NCI-H2227 (cell line): ENCODE results near the gene CEP70.
A peak's percentile ranks its signal among the peaks of the same experiment; 100 is the strongest.
"Not testable (repeated sequence)": the region's sequence is repeated elsewhere in the genome, so short reads cannot be mapped to it uniquely, and the experiment has no call there.

ENCODE experiments used
- DNase-seq: peaks from one replicate; lab custom pipeline; 2025; ENCODE audit not compliant: unreplicated experiment; lab: John Stamatoyannopoulos, UW

Gene CEP70

GRCh38 chr3:138594150-138594934 lies at the start of gene CEP70:
Gene CEP70, minus strand, starts transcription at chr3:138594260. Its CDS starts 21,333 bp downstream, at chr3:138572927.
- no peak for DNase-seq

GRCh38 chr3:138642927-138643253 lies 48.8 kb upstream of the CEP70 start:
- no peak for DNase-seq

GRCh38 chr3:138642226-138642926 lies 48.3 kb upstream of the CEP70 start:
- DNase-seq, result no peak

- DNase-seq, result no peak
Measured at GRCh38 chr3:138640537-138640936, 46.5 kb upstream of the CEP70 start.

GRCh38 chr3:138638641-138639040 lies 44.6 kb upstream of the CEP70 start:
- no peak for DNase-seq

GRCh38 chr3:138629526-138629925 lies 35.5 kb upstream of the CEP70 start:
- no peak for DNase-seq

- no peak for DNase-seq
Measured at GRCh38 chr3:138625707-138626365, 31.8 kb upstream of the CEP70 start.

- no peak for DNase-seq
Measured at GRCh38 chr3:138624518-138624917, 30.5 kb upstream of the CEP70 start.

GRCh38 chr3:138620431-138620830 lies 26.4 kb upstream of the CEP70 start:
- DNase-seq, result no peak

GRCh38 chr3:138615462-138615861 lies 21.4 kb upstream of the CEP70 start:
- no peak for DNase-seq

- no peak for DNase-seq
Measured at GRCh38 chr3:138609898-138610266, 15.8 kb upstream of the CEP70 start.

- peak; percentile 75 for DNase-seq
Measured at GRCh38 chr3:138608322-138609135, 14.5 kb upstream of the CEP70 start, which contains the start of gene FAIM. Gene FAIM, plus strand, starts transcription at chr3:138608771. Its CDS starts 10,956 bp downstream, at chr3:138619727.

GRCh38 chr3:138604106-138604595 lies 10.1 kb upstream of the CEP70 start:
- not testable (repeated sequence) for DNase-seq

GRCh38 chr3:138601661-138602060 lies 7.6 kb upstream of the CEP70 start:
- not testable (repeated sequence) for DNase-seq

- no peak for DNase-seq
Measured at GRCh38 chr3:138600100-138600745, 6.2 kb upstream of the CEP70 start.

- no peak for DNase-seq
Measured at GRCh38 chr3:138598534-138598933, 4.5 kb upstream of the CEP70 start.

GRCh38 chr3:138597186-138597976 lies 3.3 kb upstream of the CEP70 start:
- not testable (repeated sequence) for DNase-seq

GRCh38 chr3:138594935-138595610 lies 1.0 kb upstream of the CEP70 start:
- DNase-seq, result no peak
